ENCODE results near the gene GPRIN1. TPM values are rescaled to one million over a fixed set of nuclear protein-coding genes. Genes with fewer than 3 reads are reported as not detected.
"Not testable (repeated sequence)": the region's sequence is repeated elsewhere in the genome, so short reads cannot be mapped to it uniquely, and the experiment has no call there.

The GPRIN1 gene
- polyA plus RNA-seq, 5 donors: 0.72 to 1.2 (median 1.0) TPM

DNA sequence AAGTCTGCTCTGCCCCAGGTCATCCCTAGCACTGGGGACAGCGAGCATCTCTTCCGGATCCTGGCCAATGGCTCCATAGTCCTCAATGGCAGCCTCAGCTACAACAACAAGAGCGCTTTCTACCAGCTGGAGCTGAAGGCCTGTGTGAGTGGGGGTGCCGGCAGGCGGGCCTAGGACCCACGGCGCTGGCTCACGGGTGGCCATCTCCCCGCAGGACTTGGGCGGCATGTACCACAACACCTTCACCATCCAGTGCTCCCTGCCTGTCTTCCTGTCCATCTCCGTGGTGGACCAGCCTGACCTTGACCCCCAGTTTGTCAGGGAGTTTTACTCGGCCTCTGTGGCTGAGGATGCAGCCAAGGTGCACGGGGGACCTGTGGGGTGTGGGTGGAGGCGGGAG lies 34.9 kb downstream of the GPRIN1 start:
- no peak for DNase-seq

GRCh38 chr5:176574297-176574591 lies 35.7 kb downstream of the GPRIN1 start:
- DNase-seq: no peak

DNA sequence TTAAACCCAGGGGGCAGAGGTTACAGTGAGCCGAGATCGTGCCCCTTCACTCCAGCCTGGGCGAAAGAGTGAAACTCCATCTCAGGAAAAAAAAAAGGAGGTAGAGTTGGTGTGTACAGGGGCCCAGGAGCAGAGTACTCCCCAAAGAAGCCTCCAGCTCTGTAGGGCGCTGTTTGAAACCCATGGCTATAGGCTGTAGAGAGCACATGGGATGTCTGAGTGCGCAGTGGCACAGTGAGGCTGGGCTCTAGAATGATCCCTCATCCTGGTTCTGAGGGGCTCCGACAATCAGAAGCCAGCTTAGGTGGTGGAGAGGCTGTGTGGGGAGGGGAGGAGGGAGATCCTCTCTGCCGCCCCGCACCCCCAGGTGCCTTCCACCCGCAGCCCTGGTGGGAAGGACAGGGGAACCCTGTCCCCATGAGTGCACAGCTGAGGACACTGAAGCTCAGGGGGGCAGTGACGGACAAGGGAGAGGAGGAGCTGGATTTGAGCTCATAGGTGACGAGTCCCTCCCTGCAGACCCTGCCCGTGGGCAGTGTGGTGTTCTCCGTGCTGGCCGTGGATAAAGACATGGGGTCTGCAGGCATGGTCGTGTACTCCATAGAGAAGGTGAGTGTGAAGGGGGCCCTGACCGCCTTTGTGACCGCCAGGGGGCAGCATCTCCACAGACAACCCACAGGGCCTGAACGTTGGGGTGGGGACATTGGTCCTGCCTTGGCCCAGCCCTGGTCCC lies 36.2 kb downstream of the GPRIN1 start:
- peak in 1 of 2 donors; percentile 36 for DNase-seq

GRCh38 chr5:176570044-176570443 lies 39.9 kb downstream of the GPRIN1 start:
- DNase-seq: no peak

GRCh38 chr5:176568657-176569056 lies 41.3 kb downstream of the GPRIN1 start:
- DNase-seq: no peak

DNA sequence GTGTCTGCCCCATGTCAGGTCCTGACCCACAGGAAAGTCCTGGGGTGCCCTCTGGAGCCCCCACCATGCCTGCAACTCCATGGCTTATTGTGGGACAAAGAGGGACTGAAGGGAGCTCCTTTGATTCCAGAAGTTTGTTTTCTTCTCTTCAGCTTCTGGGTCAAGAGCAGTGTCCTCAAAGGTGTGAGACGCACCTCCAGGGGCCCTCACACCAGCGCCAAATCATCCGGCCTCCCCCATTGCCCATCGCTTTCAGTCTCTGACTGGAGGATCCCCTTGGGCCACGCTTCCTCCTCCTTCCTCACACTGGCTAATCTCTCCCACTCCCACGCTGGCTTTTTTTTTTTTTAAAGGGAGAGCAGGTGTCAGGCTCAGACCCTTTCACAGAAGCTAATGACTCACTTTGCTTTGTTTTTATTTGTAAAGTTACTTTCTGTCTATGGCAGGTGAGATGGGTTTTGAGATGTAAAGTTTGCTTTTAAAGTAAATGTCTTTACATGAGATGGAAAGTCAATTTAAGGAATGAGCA lies 44.1 kb downstream of the GPRIN1 start:
- DNase-seq: no peak

DNA sequence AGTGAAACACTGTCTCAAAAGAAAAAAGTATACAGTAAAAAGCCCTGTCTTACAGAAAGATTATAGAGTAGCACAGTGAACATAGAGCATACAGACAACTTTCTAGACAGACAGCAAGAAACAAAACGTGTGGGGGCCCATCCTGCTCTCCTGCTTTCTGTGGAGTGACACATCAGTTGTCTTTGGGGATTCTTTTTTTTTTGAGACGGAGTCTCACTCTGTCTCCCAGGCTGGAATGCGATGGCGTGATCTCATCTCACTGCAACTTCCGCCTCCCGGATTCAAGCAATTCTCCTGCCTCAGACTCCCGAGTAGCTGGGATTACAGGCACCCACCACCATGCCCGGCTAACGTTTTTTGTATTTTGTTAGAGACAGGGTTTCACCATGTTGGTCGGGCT lies 46.0 kb downstream of the GPRIN1 start:
- no peak for DNase-seq

DNA sequence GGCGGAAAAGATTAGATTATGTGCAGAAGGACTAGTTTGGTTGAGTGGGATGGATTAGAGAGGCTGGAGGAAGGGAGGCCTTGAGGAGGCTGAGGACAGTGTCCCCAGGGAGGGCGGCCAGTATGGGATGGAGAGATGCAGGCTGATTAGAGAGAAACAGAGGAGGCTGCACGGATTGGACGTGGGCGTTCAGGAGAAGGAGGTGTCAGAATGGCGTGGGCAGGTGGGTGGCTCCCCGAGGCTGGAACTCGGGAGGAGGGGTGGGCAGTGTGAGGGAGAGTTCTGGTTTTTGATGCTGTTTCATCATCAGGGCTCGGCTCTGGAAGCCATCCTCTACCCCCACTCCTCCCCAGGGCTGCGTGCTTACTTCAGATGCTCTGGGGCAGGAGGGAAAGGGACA lies 47.8 kb downstream of the GPRIN1 start:
- DNase-seq: no peak

DNA sequence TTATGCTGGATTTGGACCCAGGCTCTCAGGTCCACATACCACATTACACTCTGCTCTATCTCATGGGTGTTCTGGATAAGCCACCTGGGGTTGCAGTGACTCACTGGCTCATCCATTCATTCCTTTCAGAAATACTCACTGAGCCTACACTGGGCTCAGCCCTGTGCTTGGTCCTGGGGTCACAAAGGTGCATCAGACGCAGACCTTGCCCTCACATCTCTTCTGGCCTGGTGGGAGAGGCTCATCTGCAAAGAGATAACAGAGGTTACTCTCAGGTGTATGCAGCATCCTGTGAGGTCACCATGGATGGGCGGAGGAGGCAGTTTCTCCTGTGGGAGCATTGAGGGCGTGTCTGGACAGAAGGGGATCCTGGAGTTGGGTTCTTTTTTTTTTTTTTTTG lies 48.7 kb downstream of the GPRIN1 start:
- no peak for DNase-seq

GRCh38 chr5:176560364-176560763 lies 49.6 kb downstream of the GPRIN1 start:
- DNase-seq: no peak

GRCh38 chr5:176559683-176560082 lies 50.3 kb downstream of the GPRIN1 start:
- DNase-seq: no peak

GRCh38 chr5:176557846-176558245 lies 52.1 kb downstream of the GPRIN1 start:
- DNase-seq: no peak

GRCh38 chr5:176553260-176554085 lies 56.5 kb downstream of the GPRIN1 start:
- no peak for DNase-seq

GRCh38 chr5:176552332-176552869 lies 57.6 kb downstream of the GPRIN1 start:
- no peak for DNase-seq

- not testable (repeated sequence) for DNase-seq
These were observed 59.0 kb downstream of the GPRIN1 start for GRCh38 chr5:176550937-176551336.

DNA sequence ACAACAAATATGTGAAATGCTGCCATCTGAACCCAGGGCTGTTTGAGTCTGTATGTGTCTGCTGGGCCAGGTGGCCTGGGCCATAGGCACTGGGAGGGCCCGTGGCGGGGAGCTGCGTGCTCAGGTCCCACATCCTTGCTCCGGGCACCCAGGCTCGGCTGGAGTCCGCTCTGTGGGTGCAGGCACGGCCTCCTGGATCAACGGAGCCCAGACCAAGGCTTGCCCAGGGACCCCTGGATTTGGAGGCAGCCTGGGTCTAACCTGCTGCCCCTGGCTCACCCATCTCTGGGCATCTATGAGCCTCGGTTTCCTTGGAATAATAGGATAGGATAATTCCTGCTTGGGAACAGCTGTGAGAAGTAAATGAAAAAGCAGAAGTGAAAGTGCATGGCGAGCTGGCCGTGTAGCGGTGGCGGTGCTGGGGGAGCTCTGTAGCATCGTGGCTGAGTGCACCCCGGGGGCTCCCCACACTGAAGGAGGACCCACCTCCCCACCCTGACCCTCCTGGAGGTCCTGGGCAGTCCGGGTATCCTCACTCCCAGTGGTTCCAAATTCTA lies 59.6 kb downstream of the GPRIN1 start:
- DNase-seq: no peak

DNA sequence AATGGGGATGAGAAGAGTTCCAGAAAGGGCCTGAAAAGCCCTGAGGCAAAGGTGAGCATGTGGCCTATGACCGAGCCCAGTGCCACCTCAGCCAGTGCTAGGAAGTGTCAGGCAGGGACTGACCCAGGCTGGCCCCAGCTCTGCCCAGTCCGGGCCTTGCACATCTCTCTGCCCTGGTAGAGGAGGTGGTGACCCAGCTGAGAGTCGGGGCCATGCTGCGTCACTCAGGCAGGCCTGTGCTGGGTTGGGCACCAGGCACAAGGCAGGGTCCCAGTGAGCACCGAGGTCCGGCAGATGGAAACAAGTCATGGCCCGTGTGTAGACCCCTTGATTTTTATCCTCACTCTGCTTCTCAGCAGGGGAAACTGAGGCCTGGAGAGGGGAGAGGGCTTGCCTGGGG lies 60.1 kb downstream of the GPRIN1 start:
- DNase-seq: no peak

- no peak for DNase-seq
These were observed 61.0 kb downstream of the GPRIN1 start, which contains the start of gene CDHR2 for GRCh38 chr5:176548967-176549444. Gene CDHR2, plus strand, starts transcription at chr5:176549342. Its CDS starts 16,011 bp downstream, at chr5:176565353.

DNA sequence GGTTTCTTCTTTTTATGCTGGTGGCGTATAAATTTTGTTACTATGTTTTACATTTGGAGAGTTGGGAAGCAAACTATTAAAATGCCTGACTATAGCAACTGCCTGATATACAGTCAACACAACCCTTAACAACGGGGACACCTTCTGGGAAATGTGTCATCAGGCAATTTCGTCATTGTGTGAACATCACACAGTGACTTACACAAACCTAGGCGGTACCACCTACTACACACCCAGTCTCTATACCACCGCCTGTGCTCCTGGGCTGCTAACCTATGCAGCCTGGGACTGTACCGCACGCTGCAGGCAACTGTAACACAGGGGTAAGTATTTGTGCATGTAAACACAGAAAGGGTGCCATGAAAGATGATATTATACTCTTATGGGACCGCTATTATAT lies 62.2 kb downstream of the GPRIN1 start:
- no peak for DNase-seq
